ENCODE results near the gene AUTS2. TPM values are rescaled to one million over a fixed set of nuclear protein-coding genes. Genes with fewer than 3 reads are reported as not detected.

The AUTS2 gene
- total RNA-seq, 1 donor from 2014 or later = 56.0 TPM

DNA sequence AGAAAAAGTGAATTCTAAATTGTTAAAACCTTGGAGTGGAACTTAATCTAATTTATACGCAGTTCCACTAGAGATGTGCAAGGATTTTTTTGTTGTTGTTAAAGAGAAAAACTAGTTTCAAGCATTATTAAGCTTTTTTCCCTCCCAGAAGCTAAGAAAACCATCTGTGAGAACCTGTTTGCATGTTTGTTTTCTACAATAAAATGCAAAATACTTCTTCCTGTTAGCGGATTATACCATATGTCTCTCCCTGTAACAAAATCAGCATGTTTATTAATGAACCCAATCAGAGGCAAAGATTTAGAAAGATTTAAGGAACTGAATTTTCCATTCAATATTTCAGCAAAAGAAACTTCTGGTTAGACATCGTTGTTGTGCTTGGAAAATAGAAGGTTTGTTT lies 953.9 kb downstream of the AUTS2 start:
- TF ChIP-seq, protein P1, sequence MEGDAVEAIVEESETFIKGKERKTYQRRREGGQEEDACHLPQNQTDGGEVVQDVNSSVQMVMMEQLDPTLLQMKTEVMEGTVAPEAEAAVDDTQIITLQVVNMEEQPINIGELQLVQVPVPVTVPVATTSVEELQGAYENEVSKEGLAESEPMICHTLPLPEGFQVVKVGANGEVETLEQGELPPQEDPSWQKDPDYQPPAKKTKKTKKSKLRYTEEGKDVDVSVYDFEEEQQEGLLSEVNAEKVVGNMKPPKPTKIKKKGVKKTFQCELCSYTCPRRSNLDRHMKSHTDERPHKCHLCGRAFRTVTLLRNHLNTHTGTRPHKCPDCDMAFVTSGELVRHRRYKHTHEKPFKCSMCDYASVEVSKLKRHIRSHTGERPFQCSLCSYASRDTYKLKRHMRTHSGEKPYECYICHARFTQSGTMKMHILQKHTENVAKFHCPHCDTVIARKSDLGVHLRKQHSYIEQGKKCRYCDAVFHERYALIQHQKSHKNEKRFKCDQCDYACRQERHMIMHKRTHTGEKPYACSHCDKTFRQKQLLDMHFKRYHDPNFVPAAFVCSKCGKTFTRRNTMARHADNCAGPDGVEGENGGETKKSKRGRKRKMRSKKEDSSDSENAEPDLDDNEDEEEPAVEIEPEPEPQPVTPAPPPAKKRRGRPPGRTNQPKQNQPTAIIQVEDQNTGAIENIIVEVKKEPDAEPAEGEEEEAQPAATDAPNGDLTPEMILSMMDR (IDR thresholded peaks at IDR 0.05) = no peak
- intact Hi-C loops (cut with DNase I) = no loop called here

DNA sequence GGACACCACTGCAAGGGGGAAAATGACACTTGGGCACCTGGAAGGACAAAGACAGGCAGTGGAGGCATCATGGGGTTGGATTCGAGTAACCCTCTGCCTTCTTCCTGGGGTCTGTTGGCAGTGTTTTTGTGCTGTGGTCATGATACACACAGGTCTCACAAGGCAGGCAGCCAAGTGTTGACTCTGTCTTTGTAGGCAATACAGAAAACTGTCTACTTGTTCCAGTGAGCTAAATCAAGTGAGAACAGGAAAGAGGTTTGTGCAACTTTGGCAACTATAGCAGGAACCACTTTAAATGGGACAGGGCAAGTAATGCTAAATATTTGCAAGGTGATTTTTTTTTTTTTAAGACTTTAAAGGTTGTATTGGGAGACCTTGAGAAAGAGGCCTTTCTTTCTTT lies 955.1 kb downstream of the AUTS2 start:
- no peak overlapping the region for H3K27ac ChIP-seq
- ATAC-seq = peak; percentile 70
- intact Hi-C loops (cut with DNase I) = no loop called here
- no peaks in the 10 kb centered on the region for H3K36me3 ChIP-seq
- H3K9me3 ChIP-seq = no peaks in the 10 kb centered on the region
- H3K27me3 ChIP-seq = no peaks in the 10 kb centered on the region
- H3K4me3 ChIP-seq = no peak overlapping the region
- TF ChIP-seq, protein P1 (IDR thresholded peaks at IDR 0.05) = no peak
- H3K4me1 ChIP-seq = no peaks in the 10 kb centered on the region
- DNase-seq = no peak

More for the DNA sequence above, 953.9 kb downstream of the AUTS2 start:
- Histone ChIP-seq H3K4me1 (no peaks in the 10 kb centered on the region), H3K9me3 (no peaks in the 10 kb centered on the region), H3K4me3 (no peak overlapping the region), H3K27ac (no peak overlapping the region), H3K36me3 (no peaks in the 10 kb centered on the region), H3K27me3 (no peaks in the 10 kb centered on the region)
- DNase-seq = no peak
- ATAC-seq = no peak

- no peaks in the 10 kb centered on the region for H3K27me3 ChIP-seq
- no peak overlapping the region for H3K27ac ChIP-seq
- intact Hi-C loops (cut with DNase I) = no loop called here
- H3K4me3 ChIP-seq = no peak overlapping the region
- TF ChIP-seq, protein P1 (IDR thresholded peaks at IDR 0.05) = no peak
- ATAC-seq (no peak), DNase-seq (no peak)
- H3K9me3 ChIP-seq = no peaks in the 10 kb centered on the region
- H3K4me1 ChIP-seq = no peaks in the 10 kb centered on the region
- H3K36me3 ChIP-seq = no peaks in the 10 kb centered on the region
These were observed 956.4 kb downstream of the AUTS2 start for GRCh38 chr7:70554646-70555045.

DNA sequence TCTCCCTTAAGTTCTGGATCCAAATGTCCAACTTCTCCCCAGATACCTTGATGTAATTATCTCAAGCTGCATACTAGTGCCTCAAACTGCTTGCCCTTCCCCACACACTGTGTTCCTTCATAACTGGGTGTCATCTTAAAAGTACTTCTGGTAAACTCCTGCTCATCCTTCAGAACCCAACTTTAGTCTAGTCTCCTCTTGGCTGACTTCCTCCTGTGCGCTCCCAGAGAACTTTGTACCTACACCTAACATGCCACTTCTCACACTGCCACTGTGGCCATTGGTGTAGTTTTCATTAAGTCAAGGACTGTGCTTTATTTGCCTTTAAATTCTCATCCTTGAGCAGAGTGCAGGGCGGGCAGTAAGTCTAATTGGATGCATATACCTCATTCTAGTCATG lies 958.5 kb downstream of the AUTS2 start:
- DNase-seq = no peak
- intact Hi-C loops (cut with DNase I) = no loop called here
- TF ChIP-seq, protein P1 (IDR thresholded peaks at IDR 0.05) = no peak
- no peak overlapping the region for H3K27ac ChIP-seq
- no peaks in the 10 kb centered on the region for H3K36me3 ChIP-seq
- no peaks in the 10 kb centered on the region for H3K4me1 ChIP-seq
- ATAC-seq = no peak
- H3K9me3 ChIP-seq = no peaks in the 10 kb centered on the region
- no peak overlapping the region for H3K4me3 ChIP-seq
- no peaks in the 10 kb centered on the region for H3K27me3 ChIP-seq

GRCh38 chr7:70557338-70557737 lies 959.1 kb downstream of the AUTS2 start:
- TF ChIP-seq, protein P1 (IDR thresholded peaks at IDR 0.05) = no peak
- no peaks in the 10 kb centered on the region for H3K27me3 ChIP-seq
- ATAC-seq = no peak
- DNase-seq = no peak
- no peaks in the 10 kb centered on the region for H3K4me1 ChIP-seq
- H3K4me3 ChIP-seq = no peak overlapping the region
- no peaks in the 10 kb centered on the region for H3K9me3 ChIP-seq
- intact Hi-C loops (cut with DNase I) = no loop called here
- no peak overlapping the region for H3K27ac ChIP-seq
- H3K36me3 ChIP-seq = no peaks in the 10 kb centered on the region

GRCh38 chr7:70559815-70560214 lies 961.5 kb downstream of the AUTS2 start:
- Histone ChIP-seq H3K27me3 (no peaks in the 10 kb centered on the region), H3K4me3 (no peak overlapping the region), H3K27ac (no peak overlapping the region), H3K36me3 (no peaks in the 10 kb centered on the region), H3K9me3 (no peaks in the 10 kb centered on the region), H3K4me1 (no peaks in the 10 kb centered on the region)
- intact Hi-C loops (cut with DNase I) = no loop called here
- DNase-seq (no peak), ATAC-seq (no peak)
- TF ChIP-seq, protein P1 (IDR thresholded peaks at IDR 0.05) = no peak
